Nephron progenitor cell (in vitro differentiated cells): ENCODE measurements around the gene CMIP.
"Not testable (repeated sequence)": the region's sequence is repeated elsewhere in the genome, so short reads cannot be mapped to it uniquely, and the experiment has no call there.

Source experiments
- DNase-seq: peaks from one replicate; pipeline ENCODE4 v3.0.0; 2021
- H3K27ac Mint-ChIP-seq: 2 replicates; pipeline ENCODE4 v1.8.0; 2021; ENCODE audit warnings: mild to moderate bottlenecking, moderate library complexity, mixed read lengths
- H3K27me3 Mint-ChIP-seq: 2 replicates; pipeline ENCODE4 v1.8.0; 2021; ENCODE audit warnings: mild to moderate bottlenecking, low read depth, mixed read lengths; ENCODE audit not compliant: poor library complexity
- H3K36me3 Mint-ChIP-seq: 2 replicates; pipeline ENCODE4 v1.8.0; 2021; ENCODE audit warnings: low read depth, mixed read lengths
- H3K4me1 Mint-ChIP-seq: 2 replicates; pipeline ENCODE4 v1.8.0; 2021; ENCODE audit warnings: mixed read lengths
- H3K4me3 Mint-ChIP-seq: 2 replicates; pipeline ENCODE4 v1.8.0; 2021; ENCODE audit warnings: mild to moderate bottlenecking, moderate library complexity, mixed read lengths
- H3K9me3 Mint-ChIP-seq: 2 replicates; pipeline ENCODE4 v1.8.0; 2021; ENCODE audit warnings: mild to moderate bottlenecking, moderate library complexity, mixed read lengths
- CTCF ChIP-seq: fragments of 200-600 bp; sonication (generic); IDR thresholded peaks from 2 replicates; pipeline ENCODE4 v1.5.0; 2021; ENCODE audit warnings: antibody characterized with exemption

The CMIP gene

GRCh38 chr16:81417210-81417609 is 27.4 kb upstream of the CMIP start:
- H3K9me3 Mint-ChIP-seq, result peaks cover 9% of the 10 kb centered on the region
- no peak for DNase-seq
- no peaks in the 10 kb centered on the region for H3K36me3 Mint-ChIP-seq
- H3K4me1 Mint-ChIP-seq, result peaks cover 23% of the 10 kb centered on the region
- H3K4me3 Mint-ChIP-seq, result no peak overlapping the region
- peaks cover 12% of the 10 kb centered on the region for H3K27me3 Mint-ChIP-seq
- no peak for TF ChIP-seq CTCF
- H3K27ac Mint-ChIP-seq, result no peak overlapping the region

- no peak for TF ChIP-seq CTCF
- H3K4me3 Mint-ChIP-seq, result no peak overlapping the region
Observed at GRCh38 chr16:81419806-81420205, 24.8 kb upstream of the CMIP start.

GRCh38 chr16:81421126-81421525 is 23.5 kb upstream of the CMIP start:
- H3K9me3 Mint-ChIP-seq, result peaks cover 17% of the 10 kb centered on the region
- H3K36me3 Mint-ChIP-seq, result no peaks in the 10 kb centered on the region
- no peak overlapping the region for H3K4me3 Mint-ChIP-seq
- H3K27me3 Mint-ChIP-seq, result peaks cover 21% of the 10 kb centered on the region
- no peak for TF ChIP-seq CTCF
- no peak overlapping the region for H3K27ac Mint-ChIP-seq
- no peak for DNase-seq
- H3K4me1 Mint-ChIP-seq, result peaks cover 5% of the 10 kb centered on the region

More at GRCh38 chr16:81419806-81420205, 24.8 kb upstream of the CMIP start:
- peaks cover 19% of the 10 kb centered on the region for H3K27me3 Mint-ChIP-seq
- H3K4me1 Mint-ChIP-seq, result peaks cover 15% of the 10 kb centered on the region
- peaks cover 17% of the 10 kb centered on the region for H3K9me3 Mint-ChIP-seq
- H3K27ac Mint-ChIP-seq, result no peak overlapping the region
- DNase-seq, result no peak
- no peaks in the 10 kb centered on the region for H3K36me3 Mint-ChIP-seq

GRCh38 chr16:81421536-81421935 is 23.1 kb upstream of the CMIP start:
- TF ChIP-seq CTCF, result no peak
- Mint-ChIP-seq H3K36me3 (no peaks in the 10 kb centered on the region), H3K27ac (no peak overlapping the region), H3K4me3 (no peak overlapping the region), H3K27me3 (peaks cover 21% of the 10 kb centered on the region), H3K9me3 (peaks cover 17% of the 10 kb centered on the region), H3K4me1 (peaks cover 1% of the 10 kb centered on the region)
- DNase-seq, result no peak

- Mint-ChIP-seq H3K27me3 (peaks cover 21% of the 10 kb centered on the region), H3K9me3 (peaks cover 17% of the 10 kb centered on the region)
- not testable (repeated sequence) for DNase-seq, H3K27ac Mint-ChIP-seq, H3K4me1 Mint-ChIP-seq, H3K36me3 Mint-ChIP-seq, H3K4me3 Mint-ChIP-seq
Observed at GRCh38 chr16:81422153-81422552, 22.5 kb upstream of the CMIP start.

- no peak overlapping the region for H3K4me3 Mint-ChIP-seq
- peaks cover 27% of the 10 kb centered on the region for H3K27me3 Mint-ChIP-seq
- no peak overlapping the region for H3K27ac Mint-ChIP-seq
- no peak for TF ChIP-seq CTCF
- peaks cover 7% of the 10 kb centered on the region for H3K4me1 Mint-ChIP-seq
- peaks cover 17% of the 10 kb centered on the region for H3K9me3 Mint-ChIP-seq
- DNase-seq, result no peak
- no peaks in the 10 kb centered on the region for H3K36me3 Mint-ChIP-seq
Observed at GRCh38 chr16:81424771-81425170, 19.8 kb upstream of the CMIP start.
